ENCODE data around the gene ADCK1.
"Not testable (repeated sequence)": the region's sequence is repeated elsewhere in the genome, so short reads cannot be mapped to it uniquely, and the experiment has no call there.

The ADCK1 gene

GRCh38 chr14:77809011-77809410 is 9.1 kb downstream of the ADCK1 start:
- no peak overlapping the region for H3K4me3 ChIP-seq (ENCODE audit: low read length in 2 of 2)
- no peaks in the 10 kb centered on the region for H3K36me3 ChIP-seq (ENCODE audit: control insufficient read depth in 2 of 2, insufficient read depth in 2 of 2, low read length in 2 of 2)
- no peaks in the 10 kb centered on the region for H3K4me1 ChIP-seq (ENCODE audit: control insufficient read depth in 2 of 2, insufficient read depth in 2 of 2, low read length in 2 of 2)
- H3K27me3 ChIP-seq (ENCODE audit: control insufficient read depth in 2 of 2, insufficient read depth in 2 of 2, low read length in 2 of 2): no peaks in the 10 kb centered on the region
- no peak overlapping the region for H3K27ac ChIP-seq (ENCODE audit: low read depth in 2 of 2, low read length in 2 of 2)
- H3K9me3 ChIP-seq (ENCODE audit: control insufficient read depth in 2 of 2, low read length in 2 of 2): no peaks in the 10 kb centered on the region
- no peak overlapping the region for H3K9ac ChIP-seq (ENCODE audit: low read depth in 1 of 2, low read length in 2 of 2)

DNA sequence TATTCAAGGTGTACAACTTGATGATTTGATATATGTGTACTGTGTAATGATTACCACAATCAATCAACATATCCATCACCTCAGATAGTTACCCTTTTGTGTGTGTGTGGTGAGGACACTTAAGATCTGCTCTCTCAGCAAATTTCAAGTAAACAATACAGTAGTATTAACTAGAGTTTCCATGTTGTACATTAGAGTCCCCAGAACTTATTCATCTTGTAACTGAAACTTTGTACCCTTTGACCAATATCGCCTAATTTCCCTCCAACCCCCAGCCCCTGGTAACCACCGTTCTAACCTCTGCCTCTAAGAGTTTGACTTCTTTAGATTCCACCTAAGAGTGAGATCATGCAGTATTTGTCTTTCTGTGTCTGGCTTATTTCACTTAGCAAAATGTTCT is 12.1 kb downstream of the ADCK1 start:
- no peak overlapping the region for H3K27ac ChIP-seq (ENCODE audit: low read depth in 2 of 2, low read length in 2 of 2)
- H3K27me3 ChIP-seq (ENCODE audit: control insufficient read depth in 2 of 2, insufficient read depth in 2 of 2, low read length in 2 of 2): no peaks in the 10 kb centered on the region
- H3K36me3 ChIP-seq (ENCODE audit: control insufficient read depth in 2 of 2, insufficient read depth in 2 of 2, low read length in 2 of 2): no peaks in the 10 kb centered on the region
- H3K4me1 ChIP-seq (ENCODE audit: control insufficient read depth in 2 of 2, insufficient read depth in 2 of 2, low read length in 2 of 2): no peaks in the 10 kb centered on the region
- H3K9ac ChIP-seq (ENCODE audit: low read depth in 1 of 2, low read length in 2 of 2): no peak overlapping the region
- H3K4me3 ChIP-seq (ENCODE audit: low read length in 2 of 2): no peak overlapping the region
- no peaks in the 10 kb centered on the region for H3K9me3 ChIP-seq (ENCODE audit: control insufficient read depth in 2 of 2, low read length in 2 of 2)

GRCh38 chr14:77812682-77813081 is 12.8 kb downstream of the ADCK1 start:
- not testable (repeated sequence) for H3K36me3 ChIP-seq (ENCODE audit: control insufficient read depth in 2 of 2, insufficient read depth in 2 of 2, low read length in 2 of 2); H3K4me1 ChIP-seq (ENCODE audit: control insufficient read depth in 2 of 2, insufficient read depth in 2 of 2, low read length in 2 of 2); H3K9me3 ChIP-seq (ENCODE audit: control insufficient read depth in 2 of 2, low read length in 2 of 2); H3K4me3 ChIP-seq (ENCODE audit: low read length in 2 of 2); H3K9ac ChIP-seq (ENCODE audit: low read depth in 1 of 2, low read length in 2 of 2); H3K27ac ChIP-seq (ENCODE audit: low read depth in 2 of 2, low read length in 2 of 2); H3K27me3 ChIP-seq (ENCODE audit: control insufficient read depth in 2 of 2, insufficient read depth in 2 of 2, low read length in 2 of 2)

DNA sequence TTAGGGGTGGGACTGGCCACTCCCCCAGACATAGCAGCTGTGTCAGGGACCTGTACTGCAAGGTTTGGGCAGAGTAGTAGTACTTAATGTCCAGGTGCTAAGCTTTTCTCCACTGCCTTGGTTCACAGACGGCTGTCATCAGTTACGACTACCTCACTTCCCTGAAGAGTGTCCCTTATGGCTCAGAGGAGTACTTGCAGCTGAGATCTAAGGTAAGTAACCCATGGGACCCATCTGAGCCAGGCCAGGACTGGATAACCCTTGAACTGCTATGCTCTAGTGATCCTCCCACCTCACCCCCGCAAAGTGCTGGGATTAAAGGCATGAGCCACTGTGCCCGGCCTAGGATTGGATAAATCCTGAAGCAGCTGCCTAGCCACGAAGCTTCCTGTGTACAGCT is 22.4 kb downstream of the ADCK1 start:
- H3K27ac ChIP-seq (ENCODE audit: low read depth in 2 of 2, low read length in 2 of 2): no peak overlapping the region
- H3K4me1 ChIP-seq (ENCODE audit: control insufficient read depth in 2 of 2, insufficient read depth in 2 of 2, low read length in 2 of 2): no peaks in the 10 kb centered on the region
- no peak overlapping the region for H3K4me3 ChIP-seq (ENCODE audit: low read length in 2 of 2)
- H3K27me3 ChIP-seq (ENCODE audit: control insufficient read depth in 2 of 2, insufficient read depth in 2 of 2, low read length in 2 of 2): no peaks in the 10 kb centered on the region
- H3K9ac ChIP-seq (ENCODE audit: low read depth in 1 of 2, low read length in 2 of 2): no peak overlapping the region
- H3K36me3 ChIP-seq (ENCODE audit: control insufficient read depth in 2 of 2, insufficient read depth in 2 of 2, low read length in 2 of 2): peaks cover 7 to 27% of the 10 kb centered on the region in 2 donors
- H3K9me3 ChIP-seq (ENCODE audit: control insufficient read depth in 2 of 2, low read length in 2 of 2): no peaks in the 10 kb centered on the region

GRCh38 chr14:77822741-77823140 is 22.8 kb downstream of the ADCK1 start:
- peaks cover 7 to 27% of the 10 kb centered on the region in 2 donors for H3K36me3 ChIP-seq (ENCODE audit: control insufficient read depth in 2 of 2, insufficient read depth in 2 of 2, low read length in 2 of 2)
- no peaks in the 10 kb centered on the region for H3K4me1 ChIP-seq (ENCODE audit: control insufficient read depth in 2 of 2, insufficient read depth in 2 of 2, low read length in 2 of 2)
- H3K27me3 ChIP-seq (ENCODE audit: control insufficient read depth in 2 of 2, insufficient read depth in 2 of 2, low read length in 2 of 2): no peaks in the 10 kb centered on the region
- no peak overlapping the region for H3K27ac ChIP-seq (ENCODE audit: low read depth in 2 of 2, low read length in 2 of 2)
- H3K4me3 ChIP-seq (ENCODE audit: low read length in 2 of 2): no peak overlapping the region
- no peaks in the 10 kb centered on the region for H3K9me3 ChIP-seq (ENCODE audit: control insufficient read depth in 2 of 2, low read length in 2 of 2)
- no peak overlapping the region for H3K9ac ChIP-seq (ENCODE audit: low read depth in 1 of 2, low read length in 2 of 2)

DNA sequence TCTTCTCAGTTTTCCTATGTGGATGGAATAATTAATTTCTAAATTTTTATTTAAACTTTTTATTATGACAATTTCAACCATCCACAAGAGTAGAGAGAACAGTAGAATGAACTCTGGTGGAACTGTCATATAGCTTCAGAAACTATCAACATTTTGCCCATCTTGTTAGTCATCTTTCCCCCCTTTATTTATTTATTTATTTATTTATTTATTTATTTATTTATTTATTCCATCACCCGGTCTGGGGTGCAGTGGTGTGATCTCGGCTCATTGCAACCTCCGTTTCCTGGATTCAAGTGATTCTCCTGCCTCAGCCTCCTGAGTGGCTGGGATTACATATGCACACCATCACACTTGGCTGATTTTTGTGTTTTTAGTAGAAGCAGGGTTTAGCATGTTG is 23.5 kb downstream of the ADCK1 start:
- no peaks in the 10 kb centered on the region for H3K27me3 ChIP-seq (ENCODE audit: control insufficient read depth in 2 of 2, insufficient read depth in 2 of 2, low read length in 2 of 2)
- no peaks in the 10 kb centered on the region for H3K9me3 ChIP-seq (ENCODE audit: control insufficient read depth in 2 of 2, low read length in 2 of 2)
- no peak overlapping the region for H3K9ac ChIP-seq (ENCODE audit: low read depth in 1 of 2, low read length in 2 of 2)
- H3K27ac ChIP-seq (ENCODE audit: low read depth in 2 of 2, low read length in 2 of 2): no peak overlapping the region
- H3K4me1 ChIP-seq (ENCODE audit: control insufficient read depth in 2 of 2, insufficient read depth in 2 of 2, low read length in 2 of 2): no peaks in the 10 kb centered on the region
- H3K4me3 ChIP-seq (ENCODE audit: low read length in 2 of 2): no peak overlapping the region
- peaks cover 7 to 26% of the 10 kb centered on the region in 2 donors for H3K36me3 ChIP-seq (ENCODE audit: control insufficient read depth in 2 of 2, insufficient read depth in 2 of 2, low read length in 2 of 2)

DNA sequence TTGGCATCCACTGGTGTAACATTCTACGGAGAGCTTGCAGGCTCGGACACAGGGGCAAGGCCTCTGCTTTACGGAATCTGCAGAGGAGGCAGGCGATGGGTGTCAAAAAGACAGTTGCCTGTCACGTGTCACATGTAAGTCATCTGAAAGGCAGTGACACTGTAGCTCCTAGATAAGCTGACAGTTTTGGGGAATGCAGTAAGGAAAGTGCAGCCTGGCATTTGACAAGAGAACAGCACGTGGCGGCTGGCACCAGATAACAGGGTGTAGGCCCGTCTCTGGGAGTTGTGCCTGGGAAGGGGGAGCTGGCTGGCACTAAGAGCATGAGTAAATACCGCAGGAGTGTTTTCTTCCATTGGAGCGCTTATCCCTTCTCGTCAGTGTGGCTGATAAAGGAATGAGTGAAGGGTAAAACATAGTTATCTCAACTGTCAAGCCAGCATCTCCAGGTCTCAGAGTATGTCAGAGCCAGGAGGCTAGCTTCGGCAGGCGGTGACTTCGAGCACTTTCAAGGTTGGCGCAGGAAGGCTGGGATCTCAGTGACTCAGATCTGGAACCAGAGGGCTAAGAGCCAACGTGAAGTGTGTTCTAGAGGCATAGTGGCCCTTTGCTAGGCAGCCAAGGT is 26.1 kb downstream of the ADCK1 start:
- H3K27ac ChIP-seq (ENCODE audit: low read depth in 2 of 2, low read length in 2 of 2): no peak overlapping the region
- no peaks in the 10 kb centered on the region for H3K4me1 ChIP-seq (ENCODE audit: control insufficient read depth in 2 of 2, insufficient read depth in 2 of 2, low read length in 2 of 2)
- peaks cover 3 to 21% of the 10 kb centered on the region in 2 donors for H3K36me3 ChIP-seq (ENCODE audit: control insufficient read depth in 2 of 2, insufficient read depth in 2 of 2, low read length in 2 of 2)
- no peak overlapping the region for H3K4me3 ChIP-seq (ENCODE audit: low read length in 2 of 2)
- H3K9ac ChIP-seq (ENCODE audit: low read depth in 1 of 2, low read length in 2 of 2): no peak overlapping the region
- H3K27me3 ChIP-seq (ENCODE audit: control insufficient read depth in 2 of 2, insufficient read depth in 2 of 2, low read length in 2 of 2): no peaks in the 10 kb centered on the region
- H3K9me3 ChIP-seq (ENCODE audit: control insufficient read depth in 2 of 2, low read length in 2 of 2): no peaks in the 10 kb centered on the region

DNA sequence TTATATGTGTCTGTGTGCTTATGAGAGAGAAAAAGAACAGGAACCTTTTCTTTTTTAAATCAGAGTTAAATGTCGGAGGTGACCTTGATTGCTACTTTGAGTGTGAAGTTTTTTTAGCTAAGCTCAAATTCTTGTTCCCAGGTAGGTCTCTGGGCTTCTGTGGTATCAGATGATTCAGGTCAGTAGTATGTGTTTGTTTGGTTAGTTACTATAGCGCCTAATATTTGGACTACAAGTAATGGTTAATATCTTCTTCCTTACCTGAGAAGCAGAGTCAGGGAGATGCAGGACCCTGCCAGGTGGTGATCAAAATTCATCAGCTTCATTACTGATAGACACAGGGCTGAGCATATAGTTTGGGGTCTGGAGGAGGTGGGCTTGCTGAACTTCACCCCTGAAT is 30.8 kb downstream of the ADCK1 start:
- no peak overlapping the region for H3K4me3 ChIP-seq (ENCODE audit: low read length in 2 of 2)
- no peaks in the 10 kb centered on the region for H3K27me3 ChIP-seq (ENCODE audit: control insufficient read depth in 2 of 2, insufficient read depth in 2 of 2, low read length in 2 of 2)
- H3K4me1 ChIP-seq (ENCODE audit: control insufficient read depth in 2 of 2, insufficient read depth in 2 of 2, low read length in 2 of 2): no peaks in the 10 kb centered on the region
- no peak overlapping the region for H3K27ac ChIP-seq (ENCODE audit: low read depth in 2 of 2, low read length in 2 of 2)
- H3K9me3 ChIP-seq (ENCODE audit: control insufficient read depth in 2 of 2, low read length in 2 of 2): no peaks in the 10 kb centered on the region
- H3K9ac ChIP-seq (ENCODE audit: low read depth in 1 of 2, low read length in 2 of 2): no peak overlapping the region
- H3K36me3 ChIP-seq (ENCODE audit: control insufficient read depth in 2 of 2, insufficient read depth in 2 of 2, low read length in 2 of 2): peaks cover 3 to 22% of the 10 kb centered on the region in 2 donors

DNA sequence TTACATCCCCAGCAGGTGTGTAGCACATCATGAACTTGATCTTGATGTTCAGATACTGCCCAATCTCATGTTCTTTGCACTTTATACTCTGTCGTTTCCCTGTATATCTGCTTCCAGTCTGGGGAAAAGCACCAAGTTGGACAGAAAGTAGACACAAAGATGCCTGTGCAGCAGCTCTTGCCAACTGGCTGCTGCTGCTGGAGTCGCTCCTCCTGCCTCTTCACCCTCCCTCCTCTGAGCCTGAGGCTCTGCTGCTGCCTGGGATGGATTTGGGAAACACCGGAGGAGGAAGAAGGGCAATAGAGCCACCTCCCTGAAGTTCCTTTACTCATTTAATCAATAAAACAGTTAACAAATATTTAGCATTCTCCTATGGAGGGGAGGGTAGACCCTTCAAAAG is 32.4 kb downstream of the ADCK1 start:
- Histone ChIP-seq H3K9ac (ENCODE audit: low read depth in 1 of 2, low read length in 2 of 2) (no peak overlapping the region), H3K4me1 (ENCODE audit: control insufficient read depth in 2 of 2, insufficient read depth in 2 of 2, low read length in 2 of 2) (no peaks in the 10 kb centered on the region), H3K27me3 (ENCODE audit: control insufficient read depth in 2 of 2, insufficient read depth in 2 of 2, low read length in 2 of 2) (no peaks in the 10 kb centered on the region), H3K27ac (ENCODE audit: low read depth in 2 of 2, low read length in 2 of 2) (no peak overlapping the region), H3K36me3 (ENCODE audit: control insufficient read depth in 2 of 2, insufficient read depth in 2 of 2, low read length in 2 of 2) (peaks cover 3 to 19% of the 10 kb centered on the region in 2 donors), H3K4me3 (ENCODE audit: low read length in 2 of 2) (no peak overlapping the region), H3K9me3 (ENCODE audit: control insufficient read depth in 2 of 2, low read length in 2 of 2) (no peaks in the 10 kb centered on the region)

- H3K36me3 ChIP-seq (ENCODE audit: control insufficient read depth in 2 of 2, insufficient read depth in 2 of 2, low read length in 2 of 2): peaks cover 0 to 3% of the 10 kb centered on the region in 2 donors
- no peak overlapping the region for H3K9ac ChIP-seq (ENCODE audit: low read depth in 1 of 2, low read length in 2 of 2)
- no peak overlapping the region for H3K27ac ChIP-seq (ENCODE audit: low read depth in 2 of 2, low read length in 2 of 2)
- no peaks in the 10 kb centered on the region for H3K27me3 ChIP-seq (ENCODE audit: control insufficient read depth in 2 of 2, insufficient read depth in 2 of 2, low read length in 2 of 2)
- H3K4me3 ChIP-seq (ENCODE audit: low read length in 2 of 2): no peak overlapping the region
- H3K4me1 ChIP-seq (ENCODE audit: control insufficient read depth in 2 of 2, insufficient read depth in 2 of 2, low read length in 2 of 2): no peaks in the 10 kb centered on the region
- H3K9me3 ChIP-seq (ENCODE audit: control insufficient read depth in 2 of 2, low read length in 2 of 2): no peaks in the 10 kb centered on the region
These were observed 38.0 kb downstream of the ADCK1 start for GRCh38 chr14:77837926-77838325.
